ENCODE measurements around the gene MORC2. TPM values are rescaled to one million over a fixed set of nuclear protein-coding genes. Genes with fewer than 3 reads are reported as not detected.

The MORC2 gene
- total RNA-seq, 1 donor from 2014 or later = 50.1 TPM

GRCh38 chr22:30885591-30885990, 83.0 kb downstream of the MORC2 start:
- Mint-ChIP-seq H3K36me3 (ENCODE audit: insufficient read depth) (peaks cover 7% of the 10 kb centered on the region), H3K4me3 (ENCODE audit: low read depth) (no peak overlapping the region), H3K27ac (no peak overlapping the region), H3K4me1 (ENCODE audit: low read depth) (peaks cover 4% of the 10 kb centered on the region), H3K9me3 (ENCODE audit: low read depth) (no peaks in the 10 kb centered on the region), H3K27me3 (peaks cover 3% of the 10 kb centered on the region)
- no peak for TF ChIP-seq CTCF (IDR thresholded peaks at IDR 0.05; ENCODE audit: unreplicated experiment)
- DNase-seq (ENCODE audit: low spot score, unreplicated experiment) = no peak

GRCh38 chr22:30885001-30885366, 83.6 kb downstream of the MORC2 start:
- TF ChIP-seq CTCF (IDR thresholded peaks at IDR 0.05; ENCODE audit: unreplicated experiment) = no peak
- H3K4me3 Mint-ChIP-seq (ENCODE audit: low read depth) = no peak overlapping the region
- H3K4me1 Mint-ChIP-seq (ENCODE audit: low read depth) = peaks cover 4% of the 10 kb centered on the region
- H3K36me3 Mint-ChIP-seq (ENCODE audit: insufficient read depth) = peaks cover 7% of the 10 kb centered on the region
- no peak overlapping the region for H3K27ac Mint-ChIP-seq
- peaks cover 3% of the 10 kb centered on the region for H3K27me3 Mint-ChIP-seq
- DNase-seq (ENCODE audit: low spot score, unreplicated experiment) = no peak
- H3K9me3 Mint-ChIP-seq (ENCODE audit: low read depth) = no peaks in the 10 kb centered on the region

GRCh38 chr22:30884211-30885000, 84.2 kb downstream of the MORC2 start:
- Mint-ChIP-seq H3K4me1 (ENCODE audit: low read depth) (peaks cover 4% of the 10 kb centered on the region), H3K27me3 (peaks cover 3% of the 10 kb centered on the region), H3K4me3 (ENCODE audit: low read depth) (no peak overlapping the region), H3K9me3 (ENCODE audit: low read depth) (no peaks in the 10 kb centered on the region), H3K36me3 (ENCODE audit: insufficient read depth) (peaks cover 7% of the 10 kb centered on the region), H3K27ac (no peak overlapping the region)
- DNase-seq (ENCODE audit: low spot score, unreplicated experiment) = no peak
- TF ChIP-seq CTCF (IDR thresholded peaks at IDR 0.05; ENCODE audit: unreplicated experiment) = no peak

GRCh38 chr22:30883586-30884145, 84.9 kb downstream of the MORC2 start:
- no peak for DNase-seq (ENCODE audit: low spot score, unreplicated experiment)
- Mint-ChIP-seq H3K27me3 (peaks cover 3% of the 10 kb centered on the region), H3K27ac (no peak overlapping the region), H3K9me3 (ENCODE audit: low read depth) (no peaks in the 10 kb centered on the region), H3K4me1 (ENCODE audit: low read depth) (peaks cover 4% of the 10 kb centered on the region), H3K36me3 (ENCODE audit: insufficient read depth) (peaks cover 4% of the 10 kb centered on the region), H3K4me3 (ENCODE audit: low read depth) (no peak overlapping the region)
- no peak for TF ChIP-seq CTCF (IDR thresholded peaks at IDR 0.05; ENCODE audit: unreplicated experiment)

- H3K27ac Mint-ChIP-seq = no peak overlapping the region
- peaks cover 4% of the 10 kb centered on the region for H3K36me3 Mint-ChIP-seq (ENCODE audit: insufficient read depth)
Observed at GRCh38 chr22:30882974-30883533, 85.5 kb downstream of the MORC2 start.

More at GRCh38 chr22:30882974-30883533, 85.5 kb downstream of the MORC2 start:
- H3K27me3 Mint-ChIP-seq = peaks cover 6% of the 10 kb centered on the region
- H3K4me3 Mint-ChIP-seq (ENCODE audit: low read depth) = no peak overlapping the region
- no peaks in the 10 kb centered on the region for H3K9me3 Mint-ChIP-seq (ENCODE audit: low read depth)
- no peak for TF ChIP-seq CTCF (IDR thresholded peaks at IDR 0.05; ENCODE audit: unreplicated experiment)
- H3K4me1 Mint-ChIP-seq (ENCODE audit: low read depth) = peaks cover 4% of the 10 kb centered on the region
- no peak for DNase-seq (ENCODE audit: low spot score, unreplicated experiment)
